Ureter (tissue), 1 donor: ENCODE results near the gene ZBED4. TPM values are rescaled to one million over a fixed set of nuclear protein-coding genes. Genes with fewer than 3 reads are reported as not detected.
A peak's percentile ranks its signal among the peaks of the same experiment; 100 is the strongest.

ENCODE experiments used
- DNase-seq: peaks from one replicate; pipeline ENCODE4 v3.0.0-alpha.2; 2020; ENCODE audit warnings: low spot score
- total RNA-seq: library from RNA; stranded (reverse); gene quantifications from one replicate; pipeline ENCODE4 v1.2.4, GENCODE V29; 2023
- donor health status: DM: yes; HTN: yes; CAD: no.

Gene ZBED4
- total RNA-seq, 1 donor from 2014 or later: 13.6 TPM

DNA sequence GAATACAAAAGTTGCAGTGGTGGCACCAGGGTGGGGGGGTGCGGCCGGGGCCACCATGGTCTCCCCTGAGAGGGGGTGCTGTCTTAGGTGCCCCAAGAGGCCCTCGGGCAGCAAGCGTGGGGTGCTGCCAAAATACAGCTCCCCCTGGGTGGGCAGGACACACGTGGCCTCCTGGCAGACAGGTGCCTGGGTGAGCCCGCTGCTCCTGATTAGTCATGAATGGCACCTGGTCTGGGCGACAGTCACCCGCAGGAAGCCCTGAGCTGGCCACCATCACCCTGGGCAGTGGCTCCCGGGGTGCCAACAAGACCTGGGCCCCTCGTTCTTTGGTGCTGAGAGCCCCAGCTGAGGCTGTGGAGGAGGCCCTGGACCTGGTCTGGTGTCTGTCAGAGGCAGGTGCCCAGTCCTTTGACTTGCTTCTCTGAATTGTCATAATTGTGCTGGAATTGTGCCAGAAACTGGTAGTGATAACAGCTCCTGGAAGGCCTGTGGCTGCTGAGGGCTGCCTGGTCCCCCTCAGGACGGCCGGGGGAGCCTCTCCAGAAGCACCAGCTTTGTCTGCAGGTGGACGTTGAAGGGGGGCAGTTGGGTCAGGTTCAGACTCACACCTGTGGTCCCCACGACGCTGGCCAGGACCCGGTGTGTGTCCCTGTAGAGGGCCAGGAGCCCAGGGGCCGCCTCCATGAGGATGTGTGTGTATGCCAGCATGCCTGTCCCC lies 49.8 kb downstream of the ZBED4 start:
- DNase-seq: no peak

DNA sequence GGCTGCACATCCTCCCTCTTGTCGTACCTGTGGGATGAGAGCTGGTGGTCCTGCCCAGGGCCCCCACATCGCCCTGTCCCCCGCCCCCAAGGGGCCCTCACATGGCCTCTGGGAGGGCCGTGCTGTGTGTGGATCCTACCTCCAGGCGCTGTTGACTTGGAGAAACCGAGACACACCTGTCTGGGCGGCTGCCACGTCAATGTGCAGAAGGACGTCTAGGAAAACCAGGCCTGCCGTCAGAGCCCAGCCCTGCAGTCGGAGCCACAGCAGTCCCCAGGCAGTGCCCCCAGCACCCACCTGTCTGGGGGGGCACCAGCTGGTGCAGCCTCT lies 50.4 kb downstream of the ZBED4 start:
- DNase-seq: no peak

DNA sequence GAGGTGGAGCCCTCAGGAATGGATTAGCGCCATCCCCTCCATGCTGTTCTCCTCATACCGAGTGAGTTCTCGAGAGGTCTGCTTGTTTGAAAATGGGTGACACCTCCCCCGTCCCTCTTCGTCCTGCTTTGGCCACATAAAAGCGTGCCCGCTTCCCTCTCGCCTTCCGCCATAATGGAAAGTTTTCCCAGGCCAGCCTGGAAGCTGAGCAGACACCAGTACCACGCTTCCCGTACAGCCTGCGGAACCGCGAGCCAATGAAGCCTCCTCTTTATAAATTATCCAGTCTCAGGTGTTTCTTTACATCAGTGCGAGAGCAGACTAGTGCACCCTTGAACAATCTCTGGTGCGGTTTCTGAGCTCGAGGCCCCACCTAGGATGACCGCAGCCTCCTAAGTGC lies 51.8 kb downstream of the ZBED4 start:
- DNase-seq: no peak

DNA sequence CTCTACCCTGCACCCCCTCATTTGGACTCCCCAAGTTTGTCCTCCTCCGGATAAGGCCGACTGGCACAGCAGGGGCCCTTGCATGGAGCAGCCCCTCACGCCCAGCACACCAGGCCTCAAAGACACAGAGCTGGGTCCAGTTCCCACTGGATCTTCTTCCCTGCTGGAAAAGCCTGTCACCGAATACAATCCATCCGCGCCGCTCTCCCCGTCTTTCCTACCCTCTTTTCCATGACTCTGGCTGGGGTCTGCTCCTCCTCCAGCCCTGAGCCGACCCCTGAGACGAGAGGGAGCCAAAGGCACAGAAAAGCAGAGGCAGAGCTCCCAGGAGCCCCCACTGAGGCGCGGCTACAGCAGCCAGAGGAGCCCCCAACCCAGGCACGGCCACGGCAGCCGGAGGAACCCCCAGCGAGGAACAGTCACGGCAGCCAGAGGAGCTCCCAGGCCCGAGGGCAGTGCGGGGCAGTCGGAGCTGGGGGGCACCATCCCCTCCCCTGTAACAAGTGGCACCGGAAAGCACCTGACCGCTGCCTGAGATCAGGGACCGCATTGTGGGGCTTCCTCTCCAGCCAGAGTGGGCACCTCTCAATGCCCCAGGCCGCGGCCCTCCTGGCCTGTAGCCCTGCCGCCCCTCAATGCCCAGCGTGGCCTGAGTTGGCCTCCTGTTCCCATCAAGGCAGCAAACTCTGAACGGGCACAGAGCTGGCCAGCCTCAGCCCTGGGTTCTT lies 52.6 kb downstream of the ZBED4 start:
- DNase-seq: no peak

DNA sequence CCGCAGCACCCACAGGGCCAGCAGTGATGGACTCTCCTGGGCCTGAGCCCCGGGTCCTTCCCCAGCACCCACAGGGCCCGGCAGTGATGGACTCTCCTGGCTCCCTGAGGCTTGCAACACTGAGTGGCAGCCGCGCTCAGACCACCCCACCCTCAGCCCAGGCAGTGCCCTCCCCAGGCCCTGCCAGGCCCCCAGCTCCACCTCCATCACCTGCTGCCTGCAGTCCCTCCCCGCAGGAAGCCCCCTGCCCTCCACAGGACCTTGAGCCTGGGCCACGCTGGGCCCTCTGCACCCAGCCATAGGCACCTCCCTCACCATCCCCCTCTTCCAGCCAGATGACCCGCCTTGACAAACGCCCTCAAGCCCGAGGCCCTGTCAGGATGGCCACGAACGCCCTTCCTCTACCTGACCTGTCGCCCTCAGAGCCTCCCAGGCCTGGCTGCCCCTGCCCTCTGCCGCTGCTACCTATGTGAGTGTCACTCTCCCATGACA lies 53.2 kb downstream of the ZBED4 start:
- no peak for DNase-seq

DNA sequence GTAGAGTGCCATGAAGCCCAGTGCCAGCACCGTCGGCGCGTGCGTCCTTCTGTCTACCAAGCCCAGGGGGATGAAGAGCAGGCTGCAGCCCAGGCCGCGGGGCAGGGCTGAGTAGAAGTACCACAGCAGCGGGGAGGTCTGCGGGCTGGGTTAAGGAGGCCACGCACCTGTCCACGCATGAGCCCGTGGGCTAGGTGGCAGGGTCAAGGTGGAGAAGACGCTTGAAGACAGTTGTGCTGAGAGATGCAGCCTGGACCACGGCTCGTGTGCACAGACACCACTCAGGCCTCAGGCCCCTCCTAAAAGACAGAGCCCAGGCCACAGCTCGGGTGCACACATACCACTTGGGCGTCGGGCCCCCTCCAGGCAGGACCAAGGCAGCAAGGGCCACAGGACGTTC lies 54.2 kb downstream of the ZBED4 start:
- DNase-seq: no peak

DNA sequence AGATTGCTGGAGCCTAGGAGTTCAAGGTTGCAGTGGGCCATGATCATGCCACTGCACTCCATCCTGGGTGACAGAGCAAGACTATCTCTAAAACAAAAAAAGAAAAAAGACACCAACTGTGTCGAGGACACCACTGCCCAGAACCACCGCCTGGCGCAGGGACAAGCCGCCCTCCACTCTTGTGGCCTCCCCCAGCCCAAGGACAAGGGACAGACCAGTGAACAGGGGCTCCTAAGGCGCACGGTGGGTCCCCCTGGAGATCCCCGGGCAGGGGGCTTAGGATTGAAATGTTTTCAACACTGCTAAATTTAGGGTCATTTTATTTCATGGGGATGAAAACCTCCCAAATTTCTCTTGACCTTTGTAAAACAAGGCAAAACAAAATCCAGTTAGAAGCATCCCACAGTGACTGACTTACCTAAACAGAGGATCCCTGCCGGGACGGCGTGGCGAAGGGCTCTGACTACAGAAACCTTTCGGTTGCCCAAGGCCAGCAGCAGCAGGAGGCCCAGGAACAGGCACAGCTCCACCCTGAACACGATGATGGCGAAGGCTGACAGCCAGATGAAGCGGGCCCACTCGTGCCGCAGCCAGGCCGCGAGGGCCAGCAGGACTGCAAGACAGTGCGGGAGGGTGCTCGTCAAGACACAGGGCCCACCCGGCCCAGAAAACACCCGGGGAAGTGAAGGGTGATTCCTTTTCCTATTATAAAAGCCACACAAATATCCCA lies 56.0 kb downstream of the ZBED4 start:
- DNase-seq: no peak

DNA sequence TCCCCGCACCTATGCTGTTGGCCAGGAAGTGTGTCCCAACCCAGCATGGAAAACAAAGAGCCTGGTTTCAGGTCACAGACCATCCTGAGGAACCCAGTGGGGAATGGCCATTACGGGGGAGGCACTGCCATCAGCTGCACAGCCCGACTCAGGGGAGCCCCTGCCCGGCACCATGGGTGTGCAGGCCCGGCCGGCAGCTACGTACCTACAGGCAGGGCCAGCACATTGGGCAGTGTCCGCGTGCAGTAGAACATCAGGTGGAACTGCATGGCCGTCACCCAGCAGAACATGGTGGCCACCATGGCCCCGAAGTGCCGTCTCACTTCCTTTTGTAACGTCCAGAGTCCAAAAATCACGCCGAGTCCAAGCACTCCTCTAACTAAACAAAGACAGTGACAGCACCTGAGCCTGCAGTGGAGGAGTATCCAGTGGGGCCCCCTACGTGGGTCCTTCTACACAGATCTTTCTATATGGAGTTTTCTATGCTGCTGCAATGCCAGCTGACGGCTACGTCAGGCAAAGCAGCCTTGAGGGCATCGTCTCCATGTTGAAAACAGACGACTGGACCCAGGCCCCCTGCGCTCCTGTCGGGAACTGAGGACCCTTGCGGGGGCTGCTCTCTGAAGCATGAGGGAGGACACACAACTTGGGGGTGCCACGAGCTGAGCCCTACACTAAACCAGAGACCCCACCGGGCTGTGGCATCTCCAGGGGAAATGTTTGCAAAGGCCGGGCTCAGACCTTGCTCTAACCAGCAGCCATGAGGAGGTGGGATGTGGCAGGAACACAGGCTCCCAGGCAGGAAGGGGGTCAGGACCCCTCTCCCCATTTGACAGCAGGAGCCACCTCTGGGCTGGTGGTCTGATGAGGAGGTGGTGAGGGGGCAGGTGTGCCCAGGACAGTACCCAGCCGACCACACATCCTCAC lies 56.8 kb downstream of the ZBED4 start:
- DNase-seq: no peak

DNA sequence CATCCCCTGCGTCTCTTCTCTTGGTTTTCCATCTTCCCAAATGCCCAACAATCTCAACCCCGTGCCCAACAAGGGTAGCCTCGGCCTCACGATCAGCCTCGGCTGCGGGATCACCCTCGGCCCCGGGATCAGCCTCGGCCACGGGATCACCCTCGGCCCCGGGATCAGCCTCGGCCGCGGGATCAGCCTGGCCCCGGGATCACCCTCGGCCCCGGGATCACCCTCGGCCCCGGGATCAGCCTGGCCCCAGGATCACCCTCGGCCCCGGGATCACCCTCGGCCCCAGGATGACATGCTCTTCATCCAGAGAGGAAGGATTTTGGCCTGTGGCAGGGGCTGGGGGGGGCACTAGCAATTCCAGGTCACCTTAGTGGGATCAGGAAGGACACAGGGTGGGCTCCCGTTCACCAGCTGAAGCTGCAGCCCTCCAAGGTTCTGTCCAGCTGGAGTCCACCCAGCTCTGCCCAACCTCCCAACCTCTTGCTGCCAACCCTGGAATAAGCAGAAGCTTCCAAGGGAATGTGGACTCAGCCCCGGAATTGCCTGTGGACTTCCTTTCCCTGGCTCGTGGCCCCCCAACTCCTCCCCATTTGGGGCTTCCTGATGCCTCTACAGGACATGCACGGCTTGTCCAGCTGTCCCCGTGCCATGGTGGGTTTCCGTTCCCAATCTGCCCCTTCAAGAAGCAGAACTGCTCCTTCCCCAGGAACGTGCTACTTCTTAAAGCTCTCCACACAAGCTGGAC lies 58.4 kb downstream of the ZBED4 start:
- DNase-seq: no peak

DNA sequence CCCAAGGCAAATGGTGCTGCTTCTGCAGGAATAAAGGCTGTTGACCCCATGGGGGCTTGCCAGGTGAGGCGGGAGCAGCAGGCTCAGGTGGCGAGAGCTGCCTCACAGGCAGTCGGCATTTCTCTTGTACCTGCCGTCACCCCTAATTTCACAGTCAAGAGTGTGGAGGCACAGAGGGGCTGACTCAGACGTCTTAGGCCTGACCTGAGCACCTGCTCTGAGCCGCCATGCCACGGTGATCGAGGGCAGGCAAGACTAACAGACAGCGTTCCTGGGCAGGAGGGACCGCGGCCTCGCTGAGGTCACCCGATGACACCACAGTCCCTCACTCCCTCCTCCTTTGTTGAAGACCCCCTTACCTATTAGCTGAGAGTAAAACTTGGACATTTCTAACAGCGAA lies 59.4 kb downstream of the ZBED4 start:
- DNase-seq: no peak

DNA sequence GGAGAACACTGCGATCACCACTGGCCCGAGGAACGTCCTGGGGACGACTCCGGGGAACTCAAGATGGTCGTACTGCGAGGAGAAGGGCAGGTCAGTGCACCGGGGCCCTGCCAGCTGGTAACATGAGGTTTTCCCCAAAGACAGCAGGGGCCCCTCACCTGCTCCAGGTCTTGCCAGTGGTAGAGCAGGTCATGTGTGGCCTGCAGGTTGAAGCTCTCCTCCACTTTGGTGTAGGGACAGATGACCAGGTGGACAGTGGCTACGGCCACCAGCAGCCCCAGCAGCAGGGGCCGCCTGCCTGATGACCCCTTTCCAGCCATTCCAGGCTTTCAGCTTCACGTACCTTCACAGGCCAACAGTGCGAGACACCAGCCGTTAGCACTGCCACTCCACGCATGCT lies 59.8 kb downstream of the ZBED4 start:
- no peak for DNase-seq

DNA sequence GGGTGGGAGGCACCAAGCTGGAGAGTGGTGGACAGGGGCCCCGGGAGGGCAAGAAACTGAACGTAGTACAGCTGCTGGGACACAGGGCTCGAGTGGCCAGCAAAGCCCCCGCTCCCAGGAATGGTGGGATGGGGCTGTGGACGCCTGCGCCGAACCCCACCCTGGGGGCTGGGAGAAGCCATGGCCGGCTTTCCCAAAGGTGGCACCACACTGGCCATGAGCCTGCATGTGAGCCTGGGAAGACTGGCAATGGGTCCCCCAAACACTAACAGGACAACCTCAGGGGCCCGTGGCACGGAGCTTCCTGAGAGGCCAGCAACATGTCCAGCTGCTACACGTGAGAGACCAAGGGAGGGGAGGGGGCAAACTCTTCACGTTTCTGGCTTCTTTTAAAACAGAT lies 60.6 kb downstream of the ZBED4 start:
- no peak for DNase-seq

DNA sequence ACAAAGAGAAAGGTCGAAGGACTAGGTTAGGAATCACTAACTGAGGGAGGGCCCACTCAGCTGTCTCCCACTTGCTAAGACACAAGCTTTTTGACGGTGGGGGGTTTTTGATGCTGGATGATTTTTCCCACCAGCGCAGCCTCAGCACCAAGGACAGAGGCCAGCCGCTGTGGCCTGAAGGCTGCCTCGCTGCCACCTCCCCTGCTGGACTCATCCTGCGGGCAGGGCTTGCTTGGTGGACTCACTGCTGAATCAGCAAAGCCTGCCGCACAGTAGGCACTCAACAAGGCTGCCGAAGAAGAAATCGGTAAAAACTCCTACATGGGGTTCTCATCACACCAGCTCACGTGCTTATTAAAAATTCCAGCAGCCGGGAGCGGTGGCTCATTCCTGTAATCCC lies 62.0 kb downstream of the ZBED4 start:
- DNase-seq: no peak

DNA sequence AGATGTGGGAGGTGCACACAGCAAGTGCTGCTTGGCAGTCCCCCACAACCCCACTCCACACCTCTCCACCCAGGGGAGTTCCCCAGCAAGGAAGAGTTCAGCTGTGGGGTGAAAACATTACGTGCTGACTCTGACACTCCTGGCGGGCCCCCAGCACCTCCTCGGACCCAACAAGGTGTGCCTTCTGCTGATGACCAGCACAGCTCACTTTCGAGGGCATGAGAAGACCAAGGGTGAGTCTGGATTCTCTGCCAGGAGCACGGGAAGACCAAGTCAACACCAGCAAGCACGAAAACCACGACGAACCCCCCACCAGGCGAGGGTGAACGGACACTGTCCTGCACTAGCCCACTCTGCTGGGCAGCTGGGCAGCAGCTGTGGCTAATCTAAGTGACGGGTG lies 63.2 kb downstream of the ZBED4 start:
- DNase-seq: no peak

DNA sequence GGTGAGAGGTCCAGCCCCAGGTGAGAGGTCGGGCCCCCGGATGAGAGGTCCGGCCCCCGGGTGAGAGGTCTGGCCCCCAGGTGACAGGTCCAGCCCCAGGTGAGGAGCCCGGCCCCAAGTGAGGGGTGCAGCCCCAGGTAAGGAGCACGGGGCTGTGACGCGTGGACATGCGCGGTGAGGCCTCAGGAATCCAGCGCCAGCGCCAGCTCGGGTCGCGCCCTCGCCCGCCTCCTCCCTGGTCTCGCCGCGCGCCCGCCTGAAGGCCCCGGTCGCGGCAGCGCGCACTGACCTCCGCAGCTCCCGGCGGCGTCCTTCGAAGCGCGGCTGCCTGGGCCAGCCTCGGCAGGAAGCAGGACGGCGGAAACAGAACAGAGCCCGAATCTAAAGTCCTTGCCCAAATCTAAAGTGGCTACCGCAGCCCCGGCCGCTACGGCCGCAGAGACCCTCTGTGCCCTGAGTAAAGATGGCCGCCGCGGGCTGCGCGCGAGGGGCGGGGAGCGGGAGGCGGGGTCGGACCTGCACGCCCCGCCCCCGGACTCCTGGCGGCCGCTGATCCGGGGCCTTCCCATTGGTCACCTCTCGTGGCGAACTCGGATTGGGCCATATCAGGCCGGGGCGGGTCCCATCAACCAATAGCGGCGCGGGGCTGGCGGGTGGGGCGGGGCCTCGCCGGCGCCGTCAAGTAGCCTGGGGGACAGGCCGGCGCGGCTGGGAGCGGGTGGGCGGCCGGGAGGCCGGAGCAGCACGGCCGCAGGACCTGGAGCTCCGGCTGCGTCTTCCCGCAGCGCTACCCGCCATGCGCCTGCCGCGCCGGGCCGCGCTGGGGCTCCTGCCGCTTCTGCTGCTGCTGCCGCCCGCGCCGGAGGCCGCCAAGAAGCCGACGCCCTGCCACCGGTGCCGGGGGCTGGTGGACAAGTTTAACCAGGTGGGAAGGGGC lies 64.6 kb downstream of the ZBED4 start, which contains the start of the genes ALG12 and CRELD2:
ALG12 (minus strand) TSS at position 465 of the 937 bp plus-strand sequence. CDS start 4,673 bp downstream, outside the sequence.
CRELD2 (plus strand) TSS at position 661 of the 937 bp plus-strand sequence; CDS start at position 797, 136 bp downstream.
- DNase-seq: peak; percentile 98

DNA sequence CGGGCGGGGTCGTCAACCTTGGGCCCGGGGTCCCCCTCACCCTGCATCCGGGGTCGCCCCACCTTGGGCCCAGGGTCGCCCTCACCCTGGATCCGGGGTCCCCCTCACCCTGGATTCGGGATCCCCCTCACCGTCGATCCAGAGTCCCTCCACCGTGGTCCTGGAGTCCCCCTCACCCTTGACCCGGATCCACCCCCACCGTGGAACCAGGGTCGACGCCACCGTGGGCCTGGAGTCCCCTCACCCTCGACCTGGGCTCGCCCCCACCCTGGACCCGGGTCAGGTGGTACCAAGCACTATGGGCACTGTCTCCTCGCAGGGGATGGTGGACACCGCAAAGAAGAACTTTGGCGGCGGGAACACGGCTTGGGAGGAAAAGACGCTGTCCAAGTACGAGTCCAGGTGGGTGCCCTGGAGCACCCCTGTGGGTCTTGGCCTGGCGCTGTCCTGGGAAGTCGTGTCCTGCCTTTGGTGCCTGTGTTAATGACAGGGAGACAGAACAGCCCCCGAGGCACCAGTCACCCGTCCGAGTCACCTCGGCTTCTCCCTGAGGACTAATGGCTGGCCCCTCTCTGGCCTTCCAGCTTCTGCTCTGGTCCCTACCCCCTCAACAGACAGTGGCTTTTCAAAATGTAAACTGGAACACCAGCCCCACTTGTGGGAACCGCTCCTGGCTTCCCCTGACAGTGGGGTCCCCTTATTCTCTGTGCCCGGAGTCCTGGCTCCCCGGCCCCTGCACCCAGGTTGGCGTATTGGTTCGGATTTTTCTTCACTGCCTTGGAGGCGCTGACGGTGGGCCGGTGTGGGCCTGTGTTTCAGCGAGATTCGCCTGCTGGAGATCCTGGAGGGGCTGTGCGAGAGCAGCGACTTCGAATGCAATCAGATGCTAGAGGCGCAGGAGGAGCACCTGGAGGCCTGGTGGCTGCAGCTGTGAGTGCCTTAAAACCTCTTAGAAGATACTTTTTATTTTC lies 65.6 kb downstream of the ZBED4 start:
- no peak for DNase-seq

DNA sequence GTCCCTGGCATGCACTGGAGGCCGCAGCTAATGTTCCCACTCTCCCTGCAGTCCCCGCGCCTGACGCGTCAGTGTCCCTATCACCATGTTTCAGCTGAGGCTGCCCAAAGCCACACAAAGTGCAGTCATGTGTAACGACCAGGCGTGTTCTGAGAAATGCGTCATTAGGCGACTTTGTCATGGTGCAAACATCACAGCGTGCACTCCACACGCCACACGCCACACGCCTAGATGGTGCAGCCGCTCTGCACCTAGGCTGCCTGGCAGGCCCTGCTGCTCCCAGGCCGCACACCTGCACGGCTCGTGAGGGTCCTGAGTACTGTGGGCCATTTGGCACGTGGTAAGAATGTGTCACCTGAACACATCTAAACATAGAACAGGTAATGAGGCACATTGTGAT lies 67.2 kb downstream of the ZBED4 start:
- DNase-seq: no peak

DNA sequence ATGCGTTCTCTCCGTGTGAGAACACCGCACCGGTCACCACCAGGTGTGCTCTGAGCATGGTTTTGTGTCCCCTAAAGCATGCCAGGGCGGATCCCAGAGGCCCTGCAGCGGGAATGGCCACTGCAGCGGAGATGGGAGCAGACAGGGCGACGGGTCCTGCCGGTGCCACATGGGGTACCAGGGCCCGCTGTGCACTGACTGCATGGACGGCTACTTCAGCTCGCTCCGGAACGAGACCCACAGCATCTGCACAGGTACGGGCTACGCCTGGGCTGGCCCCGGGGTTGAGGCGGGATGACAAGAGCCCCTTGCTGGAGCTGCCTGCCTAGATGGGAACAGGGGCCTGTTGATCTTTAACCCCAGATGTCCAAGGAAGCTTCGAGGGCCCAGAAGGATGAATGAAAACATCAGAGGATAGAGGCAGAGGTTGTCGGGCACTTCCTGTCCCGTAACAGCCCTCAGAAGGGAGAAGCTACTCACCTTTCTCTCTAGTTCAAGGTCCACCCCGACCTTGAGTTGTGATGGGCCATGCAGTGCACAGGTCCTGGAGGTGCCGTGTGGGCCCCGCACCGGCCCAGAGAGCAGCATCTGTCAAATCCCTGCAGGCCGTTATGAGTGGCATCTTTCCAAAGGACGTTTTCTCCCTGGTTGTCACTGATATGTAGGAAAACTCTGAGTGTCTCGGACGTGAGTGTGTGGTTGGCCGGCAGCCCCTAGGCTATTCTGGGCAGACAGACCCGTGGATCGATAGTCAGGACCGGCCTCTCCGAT lies 68.0 kb downstream of the ZBED4 start:
- DNase-seq: no peak
